HG02943 (cell line): ENCODE measurements around the gene LGI2.
"Not testable (repeated sequence)": the region's sequence is repeated elsewhere in the genome, so short reads cannot be mapped to it uniquely, and the experiment has no call there.

Source experiments
- ATAC-seq: cut with Tn5 transposase; IDR thresholded peaks from one replicate; pipeline ENCODE4 v1.9.1; 2021; ENCODE audit warnings: mild to moderate bottlenecking, low read depth, moderate library complexity; ENCODE audit not compliant: unreplicated experiment

The LGI2 gene

GRCh38 chr4:25050370-25051078 is 19.8 kb upstream of the LGI2 start:
- ATAC-seq = no peak

- no peak for ATAC-seq
Measured at GRCh38 chr4:25043548-25043947, 12.8 kb upstream of the LGI2 start.

DNA sequence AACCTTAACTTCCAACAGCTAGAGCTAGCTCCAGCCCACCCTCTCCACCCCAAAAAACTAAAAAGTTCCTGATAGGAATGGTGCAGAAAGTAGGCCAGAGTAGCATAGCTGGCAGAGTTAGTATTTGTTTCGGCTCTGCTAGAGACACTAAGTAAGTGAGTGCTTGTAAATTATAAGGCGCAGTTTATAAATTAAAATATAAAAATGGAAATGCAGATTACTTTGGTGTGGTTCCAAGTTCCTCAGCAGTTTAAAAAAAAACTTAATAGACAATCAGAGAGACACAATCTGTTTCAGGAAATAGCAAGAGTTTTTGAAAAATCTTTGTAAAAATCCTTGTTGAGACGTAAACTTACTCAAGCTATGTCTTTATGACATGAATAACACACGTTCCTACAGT is 2.8 kb upstream of the LGI2 start:
- no peak for ATAC-seq

- no peak for ATAC-seq
Measured at GRCh38 chr4:25032126-25032525, 1.4 kb upstream of the LGI2 start.

DNA sequence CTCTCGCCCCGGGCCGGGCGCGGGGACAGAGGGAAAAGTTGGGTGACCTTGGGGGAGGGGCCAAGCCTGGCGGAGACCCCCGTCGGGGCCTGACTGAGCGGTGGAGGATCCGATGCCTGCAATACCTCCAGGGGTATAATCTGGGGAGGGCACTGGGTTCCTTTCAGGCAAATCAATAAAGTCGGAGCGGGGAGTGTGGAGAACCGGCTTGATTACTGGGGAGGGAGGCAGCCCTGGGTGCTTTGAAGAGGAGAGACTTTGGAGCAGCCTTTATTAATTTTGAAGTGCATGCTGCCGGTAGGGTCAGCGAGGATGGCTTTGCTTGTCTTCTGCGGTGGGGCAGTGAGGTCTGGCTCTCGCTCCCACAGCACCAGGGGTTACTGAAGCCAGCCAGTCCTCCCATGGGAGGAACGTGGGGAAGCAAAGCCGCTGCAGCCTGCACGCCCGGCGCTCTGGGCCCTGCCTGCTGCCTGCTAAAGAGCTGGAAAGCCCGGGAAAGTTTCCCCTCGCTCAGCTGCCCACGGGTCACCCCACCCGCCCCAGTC is 403 bp upstream of the LGI2 start:
- no peak for ATAC-seq

DNA sequence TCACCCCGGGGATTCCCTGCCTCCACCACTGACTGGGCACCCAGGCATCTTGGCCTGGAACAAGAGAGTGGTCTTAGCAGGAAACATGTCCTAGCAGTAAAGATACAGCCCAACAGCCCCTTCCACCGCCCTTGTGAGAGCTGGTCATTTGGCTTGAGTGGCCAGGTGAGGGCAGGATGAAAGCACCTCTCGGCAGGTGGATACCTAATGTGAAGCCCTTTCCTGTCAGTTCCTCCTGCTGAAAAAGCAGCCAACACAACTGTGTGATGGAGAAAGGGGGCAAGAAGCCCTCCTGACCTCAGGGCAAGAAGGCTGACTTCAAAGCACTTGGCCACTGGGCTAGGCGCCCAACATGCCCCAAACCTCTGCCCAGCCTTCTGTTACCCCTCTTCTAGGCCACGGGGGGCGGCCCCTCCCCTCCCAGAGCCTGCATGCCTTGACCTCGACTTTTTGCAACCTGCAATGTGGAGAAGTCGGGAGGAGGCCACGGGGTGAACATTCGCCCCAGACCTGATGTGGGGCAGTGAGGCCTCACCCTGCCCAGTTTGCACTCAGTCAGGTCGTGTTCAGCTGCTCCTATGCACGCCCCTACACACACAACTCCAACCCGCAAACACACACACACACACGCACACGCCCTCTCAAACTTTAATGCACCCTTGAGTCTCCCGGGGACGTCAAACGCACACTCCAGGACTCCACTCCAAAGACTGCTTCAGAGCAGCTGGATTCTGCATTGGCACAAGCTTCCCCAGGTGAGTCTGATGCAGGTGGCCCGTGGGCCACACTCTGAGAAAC is 1.1 kb downstream of the LGI2 start:
- no peak for ATAC-seq

GRCh38 chr4:25028851-25029250 is 1.9 kb downstream of the LGI2 start:
- no peak for ATAC-seq

DNA sequence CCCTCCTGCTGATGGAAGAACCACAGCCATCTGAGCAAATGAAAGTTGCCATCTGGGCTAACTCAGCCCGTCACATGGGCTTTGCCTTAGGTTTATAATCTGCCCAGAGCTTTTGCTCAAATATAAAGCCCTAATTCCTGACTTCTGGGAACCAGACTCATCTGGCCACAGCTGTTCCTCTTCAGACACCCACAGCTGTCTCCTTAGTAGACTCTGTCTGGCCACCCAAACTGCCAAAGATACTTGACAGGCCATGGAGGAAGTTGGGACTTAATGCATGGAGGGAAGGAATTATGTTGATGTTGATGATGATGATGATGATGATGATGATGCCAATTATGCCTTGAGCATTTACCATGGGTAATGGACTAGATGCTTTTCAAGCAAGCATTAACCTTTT is 8.0 kb downstream of the LGI2 start:
- ATAC-seq = no peak

DNA sequence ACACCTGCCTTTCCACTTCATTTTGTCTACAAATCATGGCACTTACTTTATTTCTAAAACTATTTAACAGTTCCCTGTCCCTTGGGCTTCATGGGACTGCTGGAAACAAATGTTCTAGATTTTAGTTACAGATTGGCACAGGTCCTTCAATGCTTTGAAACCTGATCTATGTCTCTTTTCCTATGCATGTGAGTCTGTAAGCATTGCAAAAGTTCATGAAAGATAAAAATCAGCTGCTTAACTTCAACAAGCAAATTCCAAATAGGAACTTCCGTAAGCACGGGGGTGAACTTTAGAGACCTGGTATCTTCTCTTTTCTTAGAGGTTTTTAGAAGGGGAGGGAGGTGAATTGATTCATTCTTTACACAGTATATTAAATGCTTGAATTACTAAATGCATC is 9.5 kb downstream of the LGI2 start:
- ATAC-seq = no peak

DNA sequence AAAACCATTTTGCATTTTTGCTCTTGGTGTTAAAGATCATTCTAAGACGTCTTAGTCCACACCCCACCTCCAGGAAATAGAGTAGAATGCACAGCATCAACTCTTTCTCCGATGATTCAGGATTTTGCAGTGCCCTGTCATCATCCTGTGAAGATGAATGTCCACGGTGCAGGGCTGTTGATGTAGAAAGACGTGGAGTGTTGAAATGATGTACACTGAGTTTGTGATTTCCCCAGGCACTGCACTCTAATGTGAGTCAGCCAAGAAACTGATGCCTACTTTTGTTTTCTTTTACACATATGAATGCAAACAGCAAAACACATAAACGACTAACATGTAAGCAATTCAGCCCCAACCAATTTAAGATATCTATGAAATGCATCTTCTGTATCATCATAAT is 10.5 kb downstream of the LGI2 start:
- ATAC-seq = no peak

DNA sequence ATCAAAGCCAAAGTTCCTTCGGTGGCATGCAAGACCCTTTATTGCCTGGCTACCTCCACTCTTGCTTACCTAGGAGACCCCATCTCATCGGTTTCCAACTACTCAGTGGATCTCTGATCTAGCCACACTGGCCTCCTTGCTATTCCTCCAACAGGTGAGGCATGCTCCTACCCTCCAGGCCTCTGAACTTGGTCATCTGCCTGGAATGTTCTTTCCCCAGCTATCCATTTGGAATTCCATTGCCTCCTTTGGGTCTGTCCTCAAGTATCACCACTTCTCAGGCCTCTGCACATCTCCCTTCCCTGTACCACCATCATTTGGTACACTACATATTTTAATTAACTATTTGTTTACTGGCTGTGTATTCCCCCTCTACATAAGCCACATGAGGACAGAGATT is 11.2 kb downstream of the LGI2 start:
- no peak for ATAC-seq

- no peak for ATAC-seq
Measured at GRCh38 chr4:25015012-25015411, 15.7 kb downstream of the LGI2 start.

- not testable (repeated sequence) for ATAC-seq
Measured at GRCh38 chr4:25014662-25014983, 16.1 kb downstream of the LGI2 start.

- ATAC-seq = no peak
Measured at GRCh38 chr4:25013756-25014661, 16.7 kb downstream of the LGI2 start.

GRCh38 chr4:25012655-25013054 is 18.1 kb downstream of the LGI2 start:
- ATAC-seq = no peak

- no peak for ATAC-seq
Measured at GRCh38 chr4:25011135-25011866, 19.4 kb downstream of the LGI2 start.

- ATAC-seq = no peak
Measured at GRCh38 chr4:25007598-25007997, 23.1 kb downstream of the LGI2 start.

DNA sequence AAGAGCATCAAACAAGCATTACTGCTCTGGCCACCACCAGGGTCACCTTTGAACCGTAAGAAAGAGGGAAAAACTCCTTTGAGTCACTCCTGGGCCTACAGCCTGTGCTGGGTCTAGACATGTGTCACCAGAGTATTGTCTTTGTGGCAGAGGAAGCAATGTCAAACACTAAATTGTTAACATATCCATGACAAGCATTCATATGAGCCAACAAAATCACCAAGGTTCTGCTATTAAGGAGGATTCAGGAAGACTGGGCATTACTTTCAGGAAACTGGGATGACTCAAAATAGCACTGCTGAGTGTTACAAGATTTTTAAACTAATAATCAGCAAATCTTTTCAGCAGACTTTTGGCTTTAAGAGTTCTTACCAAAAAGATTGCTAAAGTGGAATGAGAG is 28.1 kb downstream of the LGI2 start:
- ATAC-seq = no peak

GRCh38 chr4:25001509-25001908 is 29.2 kb downstream of the LGI2 start:
- no peak for ATAC-seq

DNA sequence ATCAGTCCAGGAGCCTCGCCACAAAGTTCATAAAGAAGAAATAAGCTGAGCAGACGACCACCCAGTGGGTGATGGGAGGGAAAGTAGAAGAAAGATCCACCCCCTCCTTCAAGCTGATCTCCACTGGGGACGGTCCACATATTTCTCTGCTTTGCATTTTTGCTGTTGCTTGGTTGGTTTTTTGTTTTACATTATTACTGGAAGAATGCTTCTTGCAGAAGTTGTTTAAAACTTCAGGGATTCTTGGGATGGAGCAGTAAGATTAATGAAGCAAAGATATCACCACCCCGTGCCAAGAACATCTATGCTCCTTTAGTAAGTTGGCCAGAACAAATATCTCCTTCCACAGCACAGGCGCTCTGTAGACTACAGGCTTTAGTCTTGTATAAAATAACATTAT is 30.1 kb downstream of the LGI2 start:
- ATAC-seq = no peak
